HuH-7 (cell line): ENCODE results near the gene GPATCH1.
A peak's percentile ranks its signal among the peaks of the same experiment; 100 is the strongest.

Experiments
- DNase-seq: peaks from one replicate; pipeline ENCODE4 v3.0.0; 2011; ENCODE audit warnings: low spot score

GPATCH1 gene

DNA sequence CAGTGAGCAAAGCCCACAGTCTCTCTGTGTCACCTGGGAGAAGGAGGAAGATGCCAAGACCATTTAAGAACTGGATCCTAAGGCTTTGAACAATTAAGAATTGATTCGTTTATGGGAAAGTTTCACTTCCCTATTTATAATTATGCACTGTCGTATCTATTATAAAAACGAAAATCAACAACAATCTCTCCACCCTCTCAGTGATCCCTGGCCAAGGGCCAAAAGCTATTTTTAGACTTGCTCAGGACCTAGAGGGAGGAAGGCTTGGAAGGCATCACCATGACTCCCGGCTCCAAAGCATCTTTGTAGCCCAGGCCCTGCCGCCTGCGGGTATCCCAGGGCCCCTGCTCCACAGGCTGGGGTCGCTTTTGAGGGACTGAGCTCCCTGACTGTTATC, 17.6 kb upstream of the GPATCH1 start:
- no peak for DNase-seq

DNA sequence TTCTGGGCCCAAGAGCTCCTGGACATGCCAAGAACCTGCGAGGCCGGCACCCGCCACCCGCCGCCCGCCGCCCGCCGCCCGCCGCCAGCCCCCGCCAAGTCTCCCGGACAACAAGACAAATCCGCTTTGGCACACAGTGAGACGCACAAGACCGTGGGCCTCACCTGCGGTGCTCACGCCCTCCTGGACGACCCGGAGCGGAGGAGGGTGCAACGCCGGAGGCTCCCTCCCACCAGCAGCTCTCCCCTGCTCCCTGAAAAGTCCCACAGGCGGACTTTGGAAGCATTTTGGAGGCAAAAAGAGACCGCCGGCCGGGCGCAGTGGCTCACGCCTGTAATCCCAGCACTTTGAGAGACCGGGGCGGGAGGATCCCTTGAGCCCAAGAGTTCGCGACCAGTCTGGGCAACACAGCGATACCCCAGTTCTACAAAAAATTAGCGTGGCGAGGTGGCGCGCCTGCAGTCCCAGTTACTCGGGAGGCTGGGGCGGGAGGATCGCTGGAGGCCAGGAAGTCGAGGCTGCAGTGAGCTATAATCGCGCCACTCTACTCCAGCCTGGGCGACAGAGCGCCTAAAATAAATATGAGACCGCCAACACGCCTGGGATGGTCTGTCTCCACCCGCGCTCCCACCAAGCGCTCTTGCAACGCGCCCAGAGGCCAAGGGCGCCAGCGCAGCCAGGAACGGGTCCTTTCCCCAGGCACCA, 17.1 kb upstream of the GPATCH1 start:
- no peak for DNase-seq

DNA sequence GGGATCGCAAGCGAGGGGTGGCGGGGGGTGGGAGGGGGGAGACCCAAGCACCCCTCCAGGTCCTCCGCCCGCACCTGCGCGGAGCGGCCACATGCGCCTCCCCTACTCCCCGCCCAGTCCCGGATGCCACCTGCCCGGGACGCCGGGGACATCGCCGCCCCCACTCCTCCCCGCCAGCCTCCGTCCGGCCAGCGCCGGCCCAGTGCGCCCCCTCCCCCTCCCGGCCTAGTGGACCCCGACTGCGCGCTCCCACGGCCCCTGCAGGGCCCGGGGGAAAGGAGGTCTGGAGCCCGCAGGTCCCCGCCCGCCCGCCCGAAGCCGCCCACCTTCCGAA, 16.6 kb upstream of the GPATCH1 start:
- DNase-seq: peak; percentile 70

DNA sequence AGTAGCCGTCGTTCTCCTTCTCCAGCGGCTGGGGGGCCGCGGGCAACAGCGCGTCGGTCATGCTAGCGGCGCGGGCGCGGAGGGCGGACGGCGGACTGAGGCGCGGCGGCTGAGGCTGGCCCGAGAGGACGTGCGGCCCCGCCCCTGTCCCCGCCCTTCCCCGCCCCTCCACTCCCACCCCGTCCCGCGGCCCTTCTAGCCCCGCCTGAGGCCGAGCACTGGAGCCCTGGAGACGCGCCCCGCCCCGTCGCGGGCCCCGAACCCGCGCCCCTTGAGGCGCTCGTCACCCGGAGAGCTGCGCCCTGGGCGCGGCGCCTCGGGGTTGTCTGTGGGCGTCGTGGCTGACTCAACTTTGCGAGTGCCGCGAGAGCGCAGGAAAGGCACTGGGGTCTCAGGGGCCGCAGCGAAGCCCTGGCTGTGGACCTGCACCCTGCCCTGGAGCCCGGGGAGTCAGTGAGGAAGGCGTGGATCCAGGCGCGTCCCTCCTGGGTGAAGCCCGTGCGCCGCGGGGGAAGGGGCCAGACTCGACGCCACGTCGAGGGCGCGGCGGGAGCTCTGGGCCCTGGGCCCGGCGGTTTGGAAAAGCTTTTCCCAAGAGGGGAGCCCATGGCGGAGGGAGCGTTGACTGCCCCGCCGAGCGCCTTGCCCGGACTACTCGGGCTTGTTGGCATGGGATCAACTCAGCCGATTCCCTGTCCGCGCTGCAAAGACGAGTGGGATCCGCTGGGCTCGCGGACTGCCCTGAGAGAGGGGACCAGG, 16.0 kb upstream of the GPATCH1 start, which contains the start of gene RHPN2:
Gene RHPN2, minus strand, starts transcription at position 97 of the 759 bp plus-strand sequence. Its CDS starts 36 bp downstream, at position 61.
- DNase-seq: peak; percentile 97

DNA sequence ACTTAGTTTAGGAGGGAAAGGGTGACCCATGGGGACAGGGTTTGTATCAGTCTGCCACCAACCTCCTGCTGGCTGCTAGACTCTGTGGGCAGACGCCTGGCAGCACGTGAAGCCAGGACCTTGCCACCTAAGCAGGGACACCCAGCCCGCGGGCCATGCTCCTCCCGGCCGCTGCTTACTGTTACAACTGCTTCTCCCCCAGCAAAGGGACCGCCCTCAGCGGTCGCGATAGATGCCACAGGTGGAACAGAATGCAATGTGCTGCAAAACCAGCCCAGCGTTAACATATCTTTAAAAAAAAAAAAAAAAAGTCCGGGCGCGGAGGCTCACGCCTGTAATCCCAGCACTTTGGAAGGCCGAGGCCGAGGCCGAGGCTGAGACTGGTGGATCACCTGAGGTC, 14.4 kb upstream of the GPATCH1 start:
- DNase-seq: no peak

DNA sequence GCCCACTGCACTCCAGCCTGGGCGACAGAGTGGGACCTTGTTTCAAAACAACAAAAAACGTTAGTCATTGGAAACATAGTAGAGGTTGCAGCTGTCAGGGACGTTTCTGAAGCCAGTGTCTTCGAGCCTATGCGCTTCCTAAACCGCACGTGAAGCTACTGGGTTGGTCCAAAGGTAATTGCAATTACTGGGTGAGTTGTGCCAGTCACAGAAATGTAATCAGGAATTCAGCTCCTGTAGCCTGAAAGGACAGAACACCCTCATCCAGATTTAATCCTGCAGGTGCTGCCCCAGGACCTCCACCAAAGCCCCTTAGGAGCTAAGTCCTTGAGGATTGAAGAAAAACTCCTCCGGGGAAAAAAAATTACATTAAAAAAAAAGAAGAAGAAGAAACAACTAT, 13.9 kb upstream of the GPATCH1 start:
- DNase-seq: no peak

DNA sequence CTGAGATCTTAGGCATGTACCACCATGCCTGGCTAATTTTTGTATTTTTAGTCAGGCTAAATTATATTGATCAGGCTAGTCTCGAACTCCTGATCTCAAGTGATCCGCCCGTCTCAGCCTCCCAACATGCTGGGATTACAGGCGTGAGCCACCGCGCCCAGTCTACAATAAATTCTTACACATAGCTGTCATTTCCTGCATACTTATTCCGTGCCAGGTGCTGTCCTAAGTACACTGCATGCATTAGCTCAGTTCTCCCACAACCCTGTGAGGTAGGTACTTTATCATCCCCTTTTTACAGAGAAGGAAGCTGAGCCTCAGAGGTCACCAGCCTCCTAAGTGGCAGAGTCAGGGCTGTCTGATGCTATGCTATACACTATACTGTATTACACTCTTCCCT, 9.1 kb upstream of the GPATCH1 start:
- no peak for DNase-seq

DNA sequence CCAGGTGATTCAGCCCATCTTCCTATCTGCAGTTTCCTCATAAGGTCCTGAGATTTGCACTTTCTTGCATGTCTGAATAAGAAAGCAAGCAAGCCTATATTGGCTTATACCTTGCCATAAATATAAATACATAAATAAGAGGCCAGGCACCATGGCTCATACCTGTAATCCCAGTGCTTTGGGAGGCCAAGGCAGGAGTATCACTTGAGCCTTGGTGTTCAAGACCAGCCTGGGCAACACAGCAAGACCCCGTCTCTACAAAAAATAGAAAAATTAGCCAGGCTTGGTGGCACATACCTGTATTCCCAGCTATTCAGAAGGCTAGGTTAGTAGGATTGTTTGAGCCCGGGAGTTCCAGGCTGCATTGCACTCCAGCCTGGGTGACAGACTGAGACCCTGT, 5.5 kb upstream of the GPATCH1 start:
- DNase-seq: no peak

DNA sequence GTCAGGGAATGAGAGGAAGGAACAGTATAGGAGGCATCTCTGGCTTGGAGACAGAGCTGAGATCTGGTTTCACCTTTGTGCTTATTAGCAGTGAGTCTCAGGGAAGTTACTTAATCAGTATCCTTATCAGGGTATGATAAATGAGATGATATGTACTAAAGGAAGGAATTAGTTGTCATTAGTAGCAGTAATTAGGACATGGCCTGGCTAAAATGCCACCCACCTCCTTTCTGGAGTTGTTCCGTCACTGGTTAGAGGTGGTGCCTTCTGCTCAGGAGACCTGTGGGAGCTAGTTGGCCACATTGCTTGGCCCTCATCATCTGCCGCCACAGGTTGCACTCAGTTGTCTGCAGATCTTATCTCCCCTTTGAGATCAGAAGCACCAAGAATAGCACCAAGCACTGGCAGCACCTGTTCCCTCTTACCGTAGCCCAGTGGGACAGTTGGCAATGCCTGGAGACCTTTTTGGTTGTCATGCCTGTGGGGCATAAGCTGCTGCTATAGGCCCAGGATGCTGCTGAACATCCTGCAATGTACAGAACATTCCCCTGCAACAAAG, 4.7 kb downstream of the GPATCH1 start:
- no peak for DNase-seq

DNA sequence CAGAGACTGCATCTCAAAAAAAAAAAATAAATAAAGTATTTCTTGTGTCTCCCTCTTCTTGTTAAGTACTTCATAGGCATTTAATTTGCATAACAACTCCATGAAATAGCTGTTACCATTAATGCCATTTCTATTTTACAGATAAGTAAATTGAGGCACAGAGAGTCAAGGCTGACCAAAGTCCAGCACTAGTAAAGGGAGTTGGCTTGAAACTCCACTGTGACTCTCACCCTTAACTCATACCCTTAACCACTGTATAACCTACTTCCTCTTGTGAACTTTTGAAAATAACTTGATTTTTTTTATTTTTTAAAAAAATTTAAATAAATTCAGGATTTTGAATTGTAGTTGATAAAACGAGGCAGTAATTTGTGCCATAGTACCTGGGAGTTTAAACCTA, 6.0 kb downstream of the GPATCH1 start:
- DNase-seq: no peak

DNA sequence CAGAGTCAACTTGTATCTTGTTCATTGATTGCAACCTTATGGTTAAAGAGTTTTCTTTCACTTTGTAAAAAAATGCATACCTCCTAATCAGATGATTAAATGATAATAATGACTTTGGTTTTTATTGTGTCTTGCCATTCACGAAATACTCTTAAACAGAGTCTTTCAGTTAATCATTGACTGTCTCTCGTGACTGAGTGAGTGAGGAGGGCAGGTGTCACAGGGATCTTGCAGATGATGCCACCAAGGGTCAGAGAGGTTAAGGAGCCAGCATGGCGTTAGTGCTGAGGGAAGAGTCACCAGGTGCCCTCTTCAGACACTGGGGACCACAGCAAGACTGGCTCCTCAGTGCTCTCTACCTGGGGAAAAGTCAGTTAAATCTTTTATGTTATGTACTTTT, 8.0 kb downstream of the GPATCH1 start:
- DNase-seq: no peak

DNA sequence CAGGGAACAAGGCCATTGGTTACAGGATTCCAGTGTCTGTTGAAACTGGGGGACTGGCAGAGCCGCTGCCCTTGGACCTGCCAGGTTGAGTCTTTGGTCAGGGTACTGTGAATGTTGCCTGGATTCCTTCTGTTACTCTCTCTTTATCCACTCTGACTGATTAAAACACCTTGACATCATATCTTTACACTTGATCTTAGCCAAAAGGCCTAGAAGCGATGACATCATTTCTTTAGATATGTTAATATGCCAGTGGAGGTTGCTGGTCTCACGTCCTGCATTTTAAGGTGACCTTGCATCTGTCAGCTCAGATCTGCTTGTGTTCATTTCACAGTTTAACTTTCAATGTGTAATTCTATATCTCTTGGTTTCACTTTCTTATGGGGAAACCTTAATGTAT, 9.2 kb downstream of the GPATCH1 start:
- no peak for DNase-seq

DNA sequence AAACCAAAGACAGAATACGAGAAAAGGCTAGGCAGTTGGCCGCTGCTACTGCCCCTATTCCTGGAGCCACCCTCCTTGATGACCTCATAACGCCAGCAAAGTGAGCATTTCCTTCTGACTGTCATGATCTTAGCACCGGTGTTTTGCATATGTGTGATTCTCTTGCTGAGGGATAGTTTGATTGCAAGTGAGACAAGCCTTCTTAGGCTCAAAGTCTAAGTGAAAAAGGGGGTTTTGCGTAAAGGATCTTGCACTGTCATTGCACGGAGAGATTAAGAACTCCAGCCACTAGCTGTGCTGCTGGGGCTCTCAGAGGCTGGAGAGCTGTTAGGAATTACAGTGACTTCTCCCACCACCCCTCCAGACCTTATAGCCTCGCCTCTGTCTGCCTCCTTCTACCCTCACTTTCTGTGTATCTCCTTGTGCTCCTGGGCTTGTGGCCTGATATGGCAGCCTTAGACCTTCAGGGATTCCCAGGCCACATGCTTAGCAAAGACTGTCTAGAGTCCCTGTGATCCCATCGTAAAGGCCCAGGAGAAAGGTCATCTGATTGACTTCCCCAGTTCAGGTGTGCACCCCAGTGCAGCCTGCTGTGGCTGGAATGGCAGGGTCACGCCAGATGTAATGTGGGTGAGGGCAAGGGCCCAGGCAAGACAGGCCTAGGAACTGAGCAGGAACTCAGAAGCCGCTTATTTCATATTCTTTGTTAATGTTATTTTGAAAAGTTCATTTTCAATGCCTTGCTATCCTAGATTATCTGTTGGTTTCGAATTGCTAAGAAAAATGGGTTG, 12.6 kb downstream of the GPATCH1 start:
- DNase-seq: no peak

DNA sequence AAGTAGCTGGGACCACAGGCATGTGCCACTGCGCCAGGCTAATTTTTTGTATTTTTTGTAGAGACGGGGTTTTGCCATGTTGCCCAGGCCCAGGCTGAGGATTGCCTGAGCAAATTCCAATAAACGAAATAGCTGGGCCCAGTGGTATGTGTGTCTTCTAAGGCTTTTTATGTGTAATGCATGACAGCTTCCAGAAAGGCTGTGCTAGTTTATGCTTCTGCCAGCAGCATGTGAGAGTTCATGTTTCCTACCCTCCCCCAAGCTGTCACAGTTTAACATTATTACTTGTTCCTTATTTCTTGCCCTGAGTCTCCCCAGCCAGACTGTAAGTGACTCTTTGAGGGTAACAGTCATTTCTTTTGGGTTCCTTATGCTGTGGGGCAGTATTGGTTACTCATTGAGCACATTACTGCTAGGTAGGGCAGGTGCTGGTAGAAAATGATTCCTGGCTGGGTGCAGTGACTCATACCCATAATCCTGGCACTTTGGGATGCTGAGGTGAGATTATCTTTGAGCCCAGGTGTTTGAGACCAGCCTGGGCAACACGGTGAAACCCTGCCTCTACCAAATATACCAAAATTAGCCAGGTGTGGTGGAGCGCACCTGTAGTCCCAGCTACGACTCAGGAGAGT, 13.6 kb downstream of the GPATCH1 start:
- no peak for DNase-seq

DNA sequence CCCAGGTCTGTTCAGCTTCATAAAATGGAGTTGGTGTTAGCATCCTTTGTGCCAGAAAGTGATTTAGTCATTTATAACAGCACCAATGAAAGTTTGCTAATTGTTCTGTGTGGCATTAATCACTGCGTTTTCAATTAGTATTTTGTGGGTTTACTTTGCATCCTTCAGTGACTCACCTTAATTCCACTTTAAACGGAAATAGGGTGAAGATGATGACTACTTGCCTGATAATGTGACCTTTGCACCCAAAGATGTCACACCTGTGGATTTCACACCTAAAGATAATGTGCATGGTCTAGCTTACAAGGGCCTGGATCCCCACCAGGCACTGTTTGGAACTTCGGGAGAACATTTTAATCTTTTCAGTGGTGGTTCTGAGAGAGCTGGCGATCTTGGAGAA, 15.0 kb downstream of the GPATCH1 start:
- DNase-seq: no peak

DNA sequence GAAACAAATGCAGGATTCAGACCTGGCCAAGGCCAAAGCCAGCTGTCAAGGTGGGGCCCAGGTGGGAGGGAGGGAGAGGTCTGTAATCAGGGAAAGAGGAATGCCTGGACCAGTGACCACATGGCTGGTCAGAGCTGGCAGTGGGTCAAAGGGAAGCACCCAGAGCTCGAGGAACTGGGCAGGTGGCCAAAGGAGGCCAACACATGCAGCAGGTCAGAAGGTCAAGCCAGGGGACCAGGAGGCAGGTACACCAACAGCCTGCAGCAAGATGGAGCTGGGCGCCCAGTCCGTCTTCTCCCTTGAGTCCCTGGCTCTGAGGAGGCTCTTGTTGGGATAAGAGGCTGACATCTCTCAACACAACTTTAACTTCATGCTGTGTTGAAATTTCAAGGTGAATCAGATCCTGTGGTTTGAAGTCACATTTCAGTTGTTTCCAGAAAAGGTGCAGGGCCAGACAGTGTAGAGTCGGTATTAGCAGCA, 17.1 kb downstream of the GPATCH1 start:
- DNase-seq: no peak

DNA sequence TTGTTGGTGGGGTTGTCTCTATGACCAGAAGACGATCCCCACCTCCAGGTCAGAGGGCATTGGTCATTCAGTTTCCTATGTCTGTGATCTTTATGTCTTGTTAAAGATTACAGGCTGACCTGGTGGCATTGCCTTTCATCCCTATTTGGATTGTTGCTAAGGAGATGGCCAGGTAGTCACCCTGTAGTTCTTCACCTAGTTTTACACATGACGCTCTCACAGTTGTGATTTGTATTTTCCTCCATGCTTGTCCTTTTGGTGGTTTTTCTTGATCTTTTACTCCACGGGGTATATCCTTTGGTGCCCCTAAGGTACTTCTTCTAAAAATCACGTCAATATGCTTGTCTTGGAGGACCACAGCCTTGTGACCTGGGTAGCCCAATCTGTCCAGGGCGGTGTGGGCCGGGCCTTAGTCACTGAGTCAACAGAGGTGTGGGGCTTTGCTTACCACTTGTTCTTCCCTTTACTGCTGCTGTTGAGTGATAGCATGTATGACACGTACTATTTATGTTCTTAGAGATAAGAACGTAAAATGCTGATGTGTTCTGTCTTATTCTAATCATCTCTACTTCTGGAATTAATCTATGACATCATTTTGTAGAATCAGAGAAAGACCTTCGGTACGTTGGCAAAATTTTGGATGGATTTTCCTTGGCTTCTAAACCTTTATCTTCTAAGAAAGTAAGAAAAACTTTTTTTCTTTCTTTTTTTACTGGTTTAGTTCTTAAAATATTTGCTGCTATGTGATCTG, 20.1 kb downstream of the GPATCH1 start:
- DNase-seq: peak; percentile 84

DNA sequence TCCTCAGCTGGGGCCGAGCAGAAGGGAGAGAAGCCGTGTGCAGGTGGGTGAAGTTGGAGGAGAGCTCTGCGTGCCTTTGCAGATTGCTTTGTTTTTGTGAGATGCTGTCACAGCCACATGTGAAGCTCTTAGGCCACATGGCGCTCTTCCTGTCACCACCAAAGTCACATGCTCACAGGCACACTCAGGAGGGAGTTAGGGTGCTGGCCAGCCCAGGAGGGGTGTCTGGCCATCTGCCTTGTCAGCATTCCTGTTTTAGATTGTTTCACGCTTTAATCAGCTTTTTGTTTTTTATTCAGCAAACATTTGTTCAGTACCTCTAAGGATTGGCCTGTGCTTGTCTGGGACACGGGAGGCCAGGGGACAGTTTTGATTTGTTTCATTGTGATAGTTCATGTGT, 21.9 kb downstream of the GPATCH1 start:
- DNase-seq: no peak

DNA sequence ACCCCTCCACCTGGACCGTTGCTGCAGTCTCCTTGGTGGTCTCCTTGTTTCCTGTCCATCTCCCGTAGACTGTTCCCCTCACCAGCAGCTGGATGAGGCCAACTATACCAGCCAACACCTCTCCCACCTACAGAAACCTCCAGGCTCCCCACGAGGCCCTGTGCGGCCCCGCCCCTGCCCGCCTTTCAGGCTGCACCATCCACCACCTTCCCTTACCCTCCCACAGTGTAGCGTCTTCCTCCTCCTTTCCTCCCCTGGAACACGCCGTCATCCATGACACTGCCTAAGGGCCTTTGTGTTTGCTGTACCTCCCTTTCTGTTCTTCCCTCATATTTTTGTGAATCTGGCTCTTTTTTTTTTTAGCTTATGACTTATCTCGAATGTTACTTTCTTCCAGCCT, 27.2 kb downstream of the GPATCH1 start:
- no peak for DNase-seq

DNA sequence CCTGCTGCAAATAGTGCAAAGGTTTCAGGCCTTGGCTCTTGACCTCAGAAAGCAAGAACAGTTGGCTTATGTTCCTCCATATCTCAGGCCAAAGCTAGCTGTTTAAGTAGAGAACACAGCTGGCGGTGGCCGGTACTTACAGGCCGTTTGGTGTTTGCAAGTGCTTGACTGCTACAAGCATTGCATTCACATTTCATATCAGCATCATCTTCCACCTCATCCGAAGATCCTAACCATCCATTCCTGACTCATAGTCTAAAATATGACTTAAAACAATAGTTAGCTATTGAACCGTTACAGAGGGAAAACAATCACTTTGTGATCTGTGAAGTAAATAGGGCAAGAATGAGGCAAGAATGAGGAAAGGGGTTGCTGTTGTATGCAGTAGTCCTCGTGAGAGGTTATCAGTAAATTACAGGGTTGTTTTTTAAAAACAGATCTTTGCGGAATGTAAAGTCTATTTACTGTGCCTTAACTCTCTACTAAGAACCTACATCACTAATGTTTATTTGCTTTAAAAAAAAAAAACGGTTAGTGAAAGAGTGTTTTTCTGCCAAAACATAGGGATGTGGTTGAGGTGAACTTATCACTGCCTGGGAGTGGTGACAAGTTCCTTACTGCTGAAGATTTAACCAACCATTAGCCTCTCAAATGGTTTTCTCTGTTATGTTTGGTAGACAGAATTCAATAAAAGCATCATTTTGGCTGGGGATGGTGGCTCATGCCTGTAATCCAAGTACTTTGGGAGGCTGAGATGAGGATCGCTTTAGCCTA, 29.3 kb downstream of the GPATCH1 start:
- no peak for DNase-seq

DNA sequence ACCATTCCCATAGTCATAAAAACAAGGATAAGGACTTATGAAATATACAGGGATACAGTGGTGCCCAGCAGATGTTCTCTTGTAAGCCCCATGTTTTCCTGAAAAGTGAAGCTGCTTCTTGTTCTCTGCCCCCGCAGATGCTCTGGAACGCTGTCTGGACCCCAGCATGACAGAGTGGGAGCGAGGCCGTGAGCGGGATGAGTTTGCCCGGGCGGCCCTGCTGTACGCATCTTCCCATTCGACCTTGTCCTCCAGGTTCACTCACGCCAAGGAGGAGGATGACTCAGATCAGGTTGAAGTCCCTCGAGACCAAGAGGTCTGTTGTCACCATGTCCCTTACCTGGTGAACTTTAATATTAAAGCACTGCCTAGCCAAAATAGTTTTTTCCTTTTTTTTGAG, 30.6 kb downstream of the GPATCH1 start:
- DNase-seq: no peak
